Measurements from ENCODE around the gene SLC10A7.

SLC10A7 gene

DNA sequence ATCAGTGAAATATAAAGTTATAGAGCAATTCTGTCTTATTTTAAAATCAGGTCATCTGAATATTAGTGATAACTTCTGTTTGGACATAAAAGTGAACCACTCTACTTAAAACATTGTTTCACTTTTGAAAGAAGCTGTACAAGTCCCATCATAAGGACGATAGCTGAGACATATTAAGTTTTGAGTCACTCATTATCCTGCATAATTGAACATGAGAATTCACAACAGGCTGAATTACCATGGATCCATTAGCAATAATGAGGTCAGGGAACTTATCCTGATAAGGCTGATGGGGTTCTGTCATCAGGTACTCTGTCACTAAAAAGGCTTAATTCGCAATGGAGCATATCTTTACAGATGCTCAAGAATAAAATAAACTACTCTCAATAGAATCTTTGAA lies 227.0 kb downstream of the SLC10A7 start:
- DNase-seq: no peak

DNA sequence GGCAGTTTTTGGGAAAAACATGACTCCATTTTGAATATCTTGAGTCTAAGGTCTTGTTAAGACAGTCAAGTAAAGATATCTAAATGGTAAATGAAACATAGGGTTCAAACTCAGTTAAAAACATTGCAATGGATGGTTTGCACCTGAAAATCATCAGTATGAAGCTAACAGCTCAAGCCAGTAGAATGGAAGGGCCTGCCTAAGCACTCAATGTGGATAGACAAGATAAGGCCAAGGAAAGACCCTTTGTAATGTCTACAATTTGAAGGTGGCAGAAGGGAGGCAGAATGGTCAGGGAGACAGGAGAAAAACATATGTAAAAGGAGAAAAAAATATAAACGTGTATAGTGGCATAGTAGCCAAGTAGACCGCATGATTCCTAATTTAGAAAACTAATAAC lies 229.2 kb downstream of the SLC10A7 start:
- DNase-seq: no peak

DNA sequence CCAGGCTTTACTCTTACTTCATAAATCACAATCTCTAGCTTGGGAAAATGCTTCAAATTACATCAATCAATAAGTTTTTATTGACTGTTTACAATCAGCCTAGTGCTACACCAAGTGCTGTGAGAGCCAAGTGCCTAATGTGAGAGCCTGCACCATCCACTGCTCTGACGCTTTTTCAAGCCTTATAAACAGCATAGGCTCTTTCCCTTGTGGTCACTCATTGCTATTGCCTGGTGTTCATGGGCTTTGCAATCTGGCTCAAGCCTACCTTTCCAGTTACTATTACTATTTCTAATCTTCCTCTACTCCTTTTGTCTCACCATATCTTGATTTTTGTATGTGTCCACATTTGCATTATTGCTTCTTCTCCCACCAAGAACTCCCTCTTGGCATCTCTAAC lies 230.4 kb downstream of the SLC10A7 start:
- DNase-seq: no peak

DNA sequence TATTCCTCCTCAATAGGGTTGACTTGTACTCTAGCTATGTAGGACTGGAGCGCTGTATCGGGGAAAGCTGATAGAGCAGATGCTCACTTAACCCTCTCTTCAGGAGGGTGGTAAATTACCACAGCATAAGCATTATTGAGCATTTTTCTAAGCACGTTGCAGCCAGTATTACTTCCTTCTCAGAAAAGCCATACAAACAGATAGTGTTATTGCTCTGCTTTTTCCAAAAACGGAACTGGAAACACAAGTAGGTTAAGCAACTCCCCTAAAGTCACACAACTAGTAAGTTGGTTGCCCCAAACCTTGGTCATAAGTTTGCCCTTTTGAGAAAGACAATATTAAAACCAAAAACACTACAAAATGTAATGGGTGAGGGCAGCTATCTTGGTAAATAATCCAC lies 233.5 kb downstream of the SLC10A7 start:
- no peak for DNase-seq

DNA sequence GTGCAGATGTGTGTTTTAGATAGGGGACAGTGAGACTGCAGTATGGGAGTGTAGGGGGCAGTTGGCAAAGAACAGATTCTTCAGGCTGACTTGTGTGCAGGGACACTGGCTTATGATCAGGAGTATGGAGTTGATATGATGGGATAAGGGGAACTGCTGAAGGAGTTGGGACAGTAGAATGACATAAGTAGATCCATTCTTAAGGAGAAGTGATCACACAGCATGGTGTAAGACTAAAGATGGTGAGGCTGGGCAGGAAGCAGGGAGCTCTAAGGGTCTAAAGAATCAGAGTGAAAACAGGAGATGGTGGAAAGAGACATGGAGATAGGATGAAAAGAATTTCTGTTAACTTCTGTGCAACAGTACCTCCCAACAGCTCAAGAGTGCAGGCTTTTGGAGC lies 236.7 kb downstream of the SLC10A7 start:
- DNase-seq: no peak

DNA sequence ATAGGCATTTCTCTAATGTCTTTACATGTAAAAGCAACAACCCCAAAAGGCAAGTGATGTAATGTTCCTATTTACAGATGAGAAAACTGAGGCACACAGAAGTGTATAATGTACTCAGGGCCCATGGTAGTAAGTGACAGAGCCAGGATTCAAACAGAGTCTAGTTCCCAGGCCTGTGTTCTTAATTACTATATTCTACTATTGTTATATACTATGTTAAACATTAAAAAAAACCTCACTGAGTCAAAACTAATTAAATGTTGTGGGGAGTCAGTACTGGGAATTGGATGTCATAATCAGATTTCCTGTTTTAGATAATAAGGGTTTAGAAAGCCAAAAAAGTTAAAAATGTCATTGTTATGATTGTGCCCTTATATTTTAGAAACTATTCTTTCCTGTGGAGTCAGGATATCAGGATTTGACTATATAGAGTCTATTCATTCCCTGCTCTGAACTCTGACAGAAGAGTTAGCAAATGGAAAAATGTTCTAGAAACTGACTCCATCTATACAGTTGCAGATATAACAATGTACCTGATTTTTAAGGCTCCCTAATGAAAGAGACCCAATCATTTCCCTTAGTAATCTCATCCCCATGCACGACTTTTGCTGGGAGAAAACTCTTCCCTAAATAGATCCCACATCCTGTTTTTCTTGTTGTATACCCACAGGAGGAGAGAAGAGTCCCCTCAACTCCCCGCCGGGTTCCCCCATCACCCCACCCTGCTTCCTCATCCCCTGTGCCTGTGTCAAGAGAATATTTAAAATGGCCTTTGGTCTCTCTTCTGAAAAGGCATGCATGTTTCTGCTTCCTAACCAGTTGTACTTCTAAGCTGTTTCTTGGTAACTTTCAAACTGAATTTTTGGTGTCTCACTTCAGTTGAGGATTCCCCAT lies 237.7 kb downstream of the SLC10A7 start:
- no peak for DNase-seq

DNA sequence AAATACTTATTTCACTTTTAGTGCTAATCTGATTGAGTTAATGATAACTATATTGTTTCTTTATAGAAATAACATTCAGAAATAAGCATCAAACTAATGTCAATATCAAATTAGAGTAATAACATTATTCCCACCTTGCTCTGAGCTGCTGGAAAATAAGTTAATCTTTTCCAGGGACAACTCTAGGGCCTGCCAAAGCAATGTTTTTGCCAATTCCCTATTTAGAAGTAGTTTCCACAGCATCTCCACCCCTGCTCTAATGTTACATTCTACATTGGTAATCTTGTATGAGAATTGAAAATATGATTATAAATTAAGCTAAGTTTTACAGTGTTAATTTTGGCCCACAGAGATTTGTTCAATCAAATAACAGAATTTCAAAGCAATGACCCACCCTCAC lies 239.1 kb downstream of the SLC10A7 start:
- no peak for DNase-seq

DNA sequence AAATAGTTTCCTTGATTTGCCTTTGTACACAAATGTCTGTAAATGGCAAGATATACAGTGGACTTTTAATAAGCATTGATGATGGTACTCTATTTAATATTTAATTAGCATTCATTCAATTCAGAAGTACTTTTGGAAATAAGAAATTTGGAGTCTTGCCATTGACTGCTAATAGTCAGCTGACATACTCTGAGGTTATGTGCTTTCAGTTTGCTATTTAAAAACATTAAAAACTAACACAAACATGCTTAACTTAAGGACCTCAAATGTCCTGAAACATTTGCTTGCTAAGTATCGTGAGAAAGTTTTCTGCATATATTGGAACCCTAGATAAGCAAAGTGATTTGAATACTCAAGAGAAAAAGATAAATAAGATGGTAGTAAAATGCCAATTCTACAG lies 242.8 kb downstream of the SLC10A7 start:
- no peak for DNase-seq

DNA sequence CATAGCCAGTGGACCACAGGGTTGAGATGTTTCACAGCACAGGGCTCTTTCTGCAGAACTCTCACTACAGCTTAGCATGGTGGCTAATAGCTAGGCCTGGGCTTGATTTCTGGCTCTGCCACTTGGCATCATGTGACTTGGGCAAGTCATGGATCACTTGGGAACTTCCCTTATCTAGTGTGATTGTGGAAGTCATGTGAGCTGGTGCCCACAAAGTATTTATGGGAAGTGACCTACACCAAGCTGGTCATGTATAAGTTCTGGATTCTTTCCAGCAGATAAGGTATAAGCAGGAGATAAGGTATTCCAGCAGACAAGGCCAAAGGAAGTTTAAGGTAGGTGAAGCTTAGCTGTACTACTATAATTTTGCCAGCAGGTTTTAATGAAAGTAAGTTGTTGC lies 246.4 kb downstream of the SLC10A7 start:
- DNase-seq: no peak

DNA sequence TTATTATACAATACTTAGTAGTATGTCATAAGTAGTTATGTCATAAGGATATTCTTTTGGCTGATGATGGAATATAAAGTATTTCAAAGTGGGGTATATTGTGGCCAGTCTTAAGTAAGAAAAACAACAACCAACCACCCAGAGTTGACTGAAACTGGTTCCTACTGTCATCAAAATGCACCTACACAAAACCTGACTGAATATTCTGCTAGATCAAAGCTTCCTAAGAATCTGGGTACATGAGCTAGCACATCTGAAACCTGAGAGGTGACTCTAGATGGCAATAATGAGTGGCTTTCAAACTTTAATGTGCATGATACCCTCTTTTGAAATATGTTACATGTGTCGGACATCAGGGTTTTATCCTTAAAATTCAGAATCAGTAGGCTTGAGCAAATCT lies 247.0 kb downstream of the SLC10A7 start:
- no peak for DNase-seq

DNA sequence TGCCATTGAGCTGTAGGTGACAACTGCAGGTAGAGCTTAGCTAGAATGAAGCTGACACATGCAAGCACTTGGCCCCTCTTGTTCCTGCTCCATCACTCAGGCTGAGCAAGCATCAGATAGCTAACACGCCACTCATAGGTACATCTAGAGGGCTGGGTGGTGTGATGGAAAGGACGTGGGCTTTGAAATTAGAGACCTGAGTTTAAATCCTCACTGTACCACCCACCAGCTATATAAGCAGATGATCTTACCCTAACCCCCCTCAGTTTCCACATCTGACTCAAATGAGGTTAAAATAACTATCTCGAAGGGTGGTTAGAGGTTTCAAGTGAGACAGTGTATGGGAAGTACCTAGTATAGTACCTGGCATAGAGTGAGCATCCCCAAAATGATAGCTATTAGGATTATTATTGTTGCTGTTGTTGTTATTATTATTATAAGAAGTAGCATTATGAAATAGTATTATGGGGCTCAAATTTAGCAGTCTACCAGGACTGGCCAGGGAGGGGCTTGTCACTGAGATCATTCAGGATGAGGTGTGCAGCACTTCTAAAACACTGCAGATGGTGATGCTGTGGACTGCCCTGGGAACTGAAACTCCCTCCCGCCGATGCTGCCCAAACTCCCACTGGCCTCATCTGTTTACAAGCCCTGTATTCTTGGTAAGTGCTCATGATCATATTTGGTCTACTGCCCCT lies 248.4 kb downstream of the SLC10A7 start:
- no peak for DNase-seq

DNA sequence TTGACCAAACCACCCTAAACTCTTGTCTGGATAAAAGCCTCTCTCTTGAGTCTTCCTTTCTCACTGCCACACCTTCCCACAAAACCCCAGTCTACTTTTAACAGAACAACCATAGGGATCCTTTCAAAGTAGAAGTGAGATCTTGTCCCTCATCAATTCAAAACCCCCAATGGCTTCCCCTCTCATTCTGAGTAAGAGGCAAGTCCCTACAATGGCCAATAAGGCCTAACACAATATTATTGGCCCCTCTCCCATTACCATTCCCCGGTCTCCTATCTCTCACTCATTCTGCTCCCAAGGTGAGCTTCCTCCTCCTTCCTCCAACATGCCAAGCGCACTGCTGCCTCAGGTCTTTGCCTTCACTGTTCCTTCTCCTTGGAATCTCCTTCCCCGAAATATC lies 250.3 kb downstream of the SLC10A7 start:
- DNase-seq: no peak

DNA sequence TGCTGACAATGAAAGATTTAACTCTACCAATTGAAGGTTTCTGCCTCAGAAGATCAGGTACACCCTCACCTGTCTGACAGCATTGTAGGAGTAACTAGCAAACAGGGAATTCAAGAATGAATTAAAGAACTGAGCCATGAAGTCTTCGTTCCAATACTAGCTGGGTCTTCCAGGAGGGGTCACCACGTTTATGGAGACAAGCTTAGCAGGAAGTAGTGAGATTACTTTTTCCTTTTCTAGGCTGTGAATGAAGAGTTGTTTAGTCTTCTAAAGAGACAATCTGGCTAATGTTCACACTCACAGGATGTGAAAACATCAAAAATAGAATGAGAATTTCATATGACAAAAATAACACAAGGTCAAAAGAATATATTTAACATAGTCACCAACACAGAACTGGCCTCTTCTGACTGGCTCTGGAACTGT lies 252.5 kb downstream of the SLC10A7 start:
- no peak for DNase-seq

DNA sequence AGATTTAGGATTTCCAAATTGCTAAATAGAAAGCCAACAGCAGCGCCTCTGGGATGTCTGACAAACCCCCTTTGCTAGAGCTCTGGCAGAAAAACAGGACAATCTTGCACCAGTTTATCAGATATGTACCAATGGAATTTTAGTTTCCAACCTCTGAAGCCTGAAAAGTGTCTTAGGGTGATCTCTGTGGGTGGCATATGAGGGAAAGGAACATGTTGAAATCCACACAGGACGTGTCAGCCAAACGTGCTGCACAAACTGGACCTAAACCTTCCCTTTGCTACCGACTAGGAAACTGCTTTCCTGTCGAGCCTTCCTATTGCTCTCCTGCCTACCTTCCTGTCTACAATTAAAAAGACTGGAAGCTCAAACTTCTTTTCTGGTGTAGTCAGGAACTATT lies 253.9 kb downstream of the SLC10A7 start:
- no peak for DNase-seq

DNA sequence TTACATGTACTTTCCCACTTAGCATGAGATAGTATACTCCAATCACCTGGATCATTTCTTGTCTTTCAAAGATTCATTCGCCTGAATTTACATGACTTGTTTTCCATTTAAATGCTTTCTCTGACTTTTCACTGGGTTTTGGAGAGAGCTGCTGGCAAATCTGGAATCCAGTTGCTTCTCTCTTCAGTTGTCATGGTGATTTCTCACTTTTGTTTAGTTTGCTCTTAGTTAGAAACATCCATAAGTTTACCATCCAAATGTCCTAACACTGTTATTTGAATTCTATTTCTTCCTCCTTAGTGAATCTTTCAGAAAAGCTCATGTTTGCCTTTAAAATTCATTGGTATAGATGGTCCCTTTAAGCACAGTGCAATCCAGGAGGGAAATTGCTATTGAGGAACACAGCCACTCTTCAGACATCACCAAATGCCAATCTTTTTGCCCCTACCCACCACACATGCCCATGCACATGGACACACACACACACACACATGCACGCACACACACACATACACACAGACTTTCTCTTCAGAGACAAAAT lies 255.7 kb downstream of the SLC10A7 start:
- no peak for DNase-seq

DNA sequence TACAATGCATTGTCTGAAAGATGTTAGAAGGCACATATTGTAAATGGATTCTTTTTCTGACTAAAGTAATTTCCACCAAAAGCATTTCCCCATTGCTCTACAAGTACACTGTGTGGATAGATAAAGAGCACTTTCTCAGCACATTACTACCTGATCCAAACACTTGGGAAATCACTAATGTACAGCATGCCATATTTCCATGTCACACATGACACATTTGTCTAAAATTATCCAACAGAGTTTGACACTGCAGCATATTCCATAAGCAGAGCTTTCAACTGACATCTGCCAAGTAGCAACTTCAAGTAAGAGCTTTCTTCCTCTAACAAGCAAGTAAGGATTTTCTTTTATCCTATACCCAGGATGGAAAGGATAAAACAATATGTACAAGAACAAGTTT lies 257.9 kb downstream of the SLC10A7 start:
- no peak for DNase-seq

DNA sequence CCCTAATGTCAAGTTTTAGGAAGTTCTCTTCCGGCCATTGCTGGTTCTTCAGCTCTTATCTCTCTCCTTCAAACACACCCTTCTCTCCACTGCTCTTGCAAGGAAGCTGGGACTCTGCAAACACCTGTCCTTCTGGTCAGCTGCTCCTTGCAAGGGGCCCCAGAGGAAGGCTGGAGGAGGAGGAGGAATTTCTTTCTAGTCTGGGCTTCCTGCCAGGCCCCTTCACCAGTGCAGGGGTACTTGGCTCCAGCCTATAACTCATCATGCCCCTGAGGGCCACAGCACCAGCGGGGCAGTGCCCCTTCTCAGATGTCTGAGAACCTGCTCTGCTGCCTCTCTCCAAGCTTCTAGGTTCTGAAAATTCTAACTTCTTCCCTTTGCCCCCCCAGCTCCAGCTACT lies 260.7 kb downstream of the SLC10A7 start:
- no peak for DNase-seq

DNA sequence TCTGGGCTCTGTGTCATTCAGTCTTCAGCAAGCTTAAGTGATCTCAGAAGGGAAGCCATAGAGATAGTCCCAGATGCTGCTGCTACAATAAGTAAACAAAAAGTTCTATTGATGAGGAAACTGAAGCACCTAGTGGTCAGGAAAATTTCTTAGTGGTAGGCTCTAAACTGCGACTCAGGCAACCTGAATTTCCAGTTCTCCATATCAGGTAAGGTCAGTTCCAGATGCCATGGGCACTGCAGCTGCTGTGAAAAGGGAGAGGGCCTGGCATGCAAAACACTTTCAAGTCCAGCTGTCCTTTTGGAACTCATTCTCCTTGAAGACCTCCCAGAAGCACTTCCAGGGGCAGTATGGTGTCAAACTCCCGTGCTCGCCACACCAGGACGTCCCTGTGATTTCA lies 261.2 kb downstream of the SLC10A7 start:
- DNase-seq: no peak

DNA sequence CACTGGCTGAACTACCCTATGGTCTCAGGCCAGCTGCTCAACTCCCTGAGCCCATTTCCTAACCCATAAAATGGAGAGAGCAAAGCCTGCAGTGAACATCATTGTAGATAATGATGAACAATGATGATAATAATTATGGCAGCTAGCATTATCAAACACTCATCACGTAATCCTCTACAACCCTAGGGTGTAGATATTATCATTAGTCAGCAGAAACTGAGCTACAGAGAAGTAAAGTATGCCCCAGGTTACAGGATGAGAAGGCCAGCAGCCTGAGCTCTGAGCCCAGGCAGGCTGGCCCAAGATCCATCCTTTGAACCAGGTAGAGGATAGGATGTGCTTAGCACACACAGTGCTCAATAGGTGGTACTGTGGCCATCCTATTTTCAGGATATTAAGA lies 264.2 kb downstream of the SLC10A7 start:
- DNase-seq: no peak

DNA sequence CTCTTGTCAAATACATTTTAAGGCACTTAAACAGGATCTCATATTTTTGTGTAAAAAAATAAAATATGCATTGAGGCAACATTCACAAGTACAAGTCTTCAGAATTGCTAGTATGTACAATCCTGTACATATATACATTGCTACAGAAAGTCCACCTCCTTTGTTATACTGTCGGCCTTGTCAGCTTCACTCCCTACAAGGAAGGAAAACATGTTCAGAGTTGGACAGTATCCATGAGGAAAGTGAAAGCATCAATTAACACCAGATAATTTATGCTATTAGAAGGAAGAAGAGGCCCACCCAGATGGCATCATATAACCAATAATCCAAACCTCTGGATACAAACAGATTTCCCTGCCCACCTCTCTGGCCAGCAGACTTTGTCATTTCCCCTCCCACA lies 265.4 kb downstream of the SLC10A7 start:
- no peak for DNase-seq

DNA sequence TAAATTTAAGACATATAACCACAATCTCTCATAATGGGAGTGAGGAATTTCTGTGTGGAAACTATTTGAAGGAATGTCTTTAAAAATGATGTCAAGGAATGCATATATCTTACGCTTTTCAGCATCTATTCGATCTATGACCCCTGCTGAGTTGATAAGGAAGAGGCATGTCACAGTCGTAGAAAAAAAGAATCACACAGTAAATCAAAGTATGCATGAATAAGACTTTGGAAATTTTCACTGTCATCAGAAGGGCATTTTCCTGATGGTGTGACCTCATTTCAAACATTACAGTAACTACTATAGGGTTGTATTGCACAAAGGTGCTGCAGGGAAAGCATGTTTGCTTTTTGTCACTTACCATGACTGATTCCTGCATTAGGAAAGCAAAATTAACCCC lies 265.9 kb downstream of the SLC10A7 start:
- DNase-seq: no peak

DNA sequence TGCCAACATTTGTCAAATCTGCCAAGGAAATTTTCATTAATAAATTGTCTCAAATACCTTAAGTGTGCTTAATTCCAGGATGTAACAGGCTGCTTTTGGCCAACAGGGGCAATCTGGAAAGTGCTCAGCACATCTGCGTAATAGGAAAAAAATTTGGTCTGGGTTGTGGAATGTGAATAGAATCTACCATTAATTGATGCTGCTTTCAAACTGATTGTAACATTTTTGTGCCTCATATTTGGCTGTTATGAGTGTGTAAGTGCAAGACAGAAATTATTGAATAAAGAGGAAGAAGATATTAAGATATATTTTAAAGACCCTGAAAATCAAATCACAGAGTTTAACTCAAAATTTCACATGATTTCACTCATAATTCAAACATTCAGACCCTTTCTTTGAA lies 266.3 kb downstream of the SLC10A7 start:
- no peak for DNase-seq

DNA sequence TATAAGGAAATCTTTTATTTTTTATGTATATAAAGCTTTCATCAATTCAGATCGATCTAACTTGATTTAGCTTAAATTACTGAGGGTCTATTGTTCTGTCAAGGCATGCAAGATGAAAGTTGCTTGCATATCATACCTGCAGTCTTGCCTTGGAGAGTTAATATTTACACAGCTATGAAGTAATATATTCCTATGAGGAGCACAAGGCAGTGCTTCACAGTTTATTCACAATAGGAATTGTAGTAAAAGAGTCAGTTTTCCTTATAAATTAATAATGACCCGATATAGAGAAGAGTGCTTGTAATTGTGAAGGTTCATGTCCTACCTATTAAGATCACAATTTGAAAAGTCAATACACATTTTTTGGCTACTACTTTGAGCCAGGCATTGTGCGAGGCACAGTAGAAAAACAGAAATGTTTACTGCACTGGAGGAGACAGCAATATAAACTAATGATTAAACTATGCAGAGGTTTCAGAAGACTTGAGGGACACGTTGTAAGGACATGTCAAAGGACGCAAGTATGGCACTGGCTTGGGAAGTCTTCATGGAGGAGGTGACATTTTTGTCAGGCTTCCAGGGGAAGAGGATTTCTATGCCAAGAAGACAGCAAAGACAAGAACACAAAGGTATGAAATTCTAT lies 268.6 kb downstream of the SLC10A7 start:
- no peak for DNase-seq

DNA sequence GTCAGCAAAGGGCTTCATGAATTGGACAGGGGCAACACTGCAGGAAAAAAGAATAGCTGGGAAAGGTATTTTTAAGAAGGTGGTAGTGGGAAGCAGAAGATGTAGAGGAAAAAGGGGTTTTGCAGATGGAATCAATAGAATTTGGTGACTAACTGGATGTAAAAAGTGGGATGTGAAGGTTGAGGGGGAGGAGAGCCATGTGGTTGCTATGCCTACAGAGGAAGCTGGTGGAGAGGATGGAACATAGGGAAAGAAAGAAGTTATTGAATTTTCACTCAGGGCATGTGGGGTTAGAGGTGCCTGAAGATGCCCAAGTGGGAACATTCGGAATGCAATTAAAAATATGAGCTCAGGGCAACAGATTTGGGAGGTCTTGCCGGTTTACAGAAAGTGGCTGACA lies 274.4 kb downstream of the SLC10A7 start:
- no peak for DNase-seq

All from activated T-cell treated with anti-CD3 and anti-CD28 coated beads for 4 hours (primary cell).